DMS79 treated with DMSO at 0.1 percent for 48 hours (cell line): ENCODE results near the gene TLK2.

ENCODE experiments used
- DNase-seq: peaks from one replicate; lab custom pipeline; 2025; lab: John Stamatoyannopoulos, UW

Gene TLK2

GRCh38 chr17:62628831-62629555 lies 150.4 kb downstream of the TLK2 start:
- no peak for DNase-seq

- no peak for DNase-seq
These were observed 151.1 kb downstream of the TLK2 start for GRCh38 chr17:62629556-62630364.

GRCh38 chr17:62630365-62631085 lies 151.9 kb downstream of the TLK2 start:
- no peak for DNase-seq

- DNase-seq = no peak
These were observed 152.7 kb downstream of the TLK2 start for GRCh38 chr17:62631086-62631935.

GRCh38 chr17:62631936-62632924 lies 153.6 kb downstream of the TLK2 start:
- no peak for DNase-seq

DNA sequence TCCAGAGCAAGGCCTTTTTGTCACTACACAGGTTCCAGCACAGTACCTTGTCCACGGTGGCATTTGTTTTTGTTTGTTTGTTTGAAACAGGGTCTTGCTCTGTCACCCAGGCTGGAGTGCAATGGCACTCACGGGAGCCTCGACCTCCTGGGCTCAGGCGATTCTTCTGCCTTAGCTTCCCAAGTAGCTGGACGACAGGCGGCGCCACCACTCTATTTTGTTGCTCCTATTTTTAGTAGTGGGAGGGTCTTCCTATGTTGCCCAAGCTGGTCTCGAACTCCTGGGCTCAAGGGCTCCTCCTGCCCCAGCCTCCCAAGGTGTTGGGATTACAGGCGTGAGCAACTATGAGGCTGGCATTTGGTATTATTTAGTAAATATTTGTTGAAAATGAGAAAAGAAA lies 159.2 kb downstream of the TLK2 start:
- no peak for DNase-seq

- DNase-seq = no peak
These were observed 162.5 kb downstream of the TLK2 start for GRCh38 chr17:62641153-62641552.

- no peak for DNase-seq
These were observed 163.3 kb downstream of the TLK2 start for GRCh38 chr17:62641951-62642350.

- no peak for DNase-seq
These were observed 164.9 kb downstream of the TLK2 start for GRCh38 chr17:62643496-62643895.

- DNase-seq = no peak
These were observed 166.0 kb downstream of the TLK2 start for GRCh38 chr17:62644487-62645173.

DNA sequence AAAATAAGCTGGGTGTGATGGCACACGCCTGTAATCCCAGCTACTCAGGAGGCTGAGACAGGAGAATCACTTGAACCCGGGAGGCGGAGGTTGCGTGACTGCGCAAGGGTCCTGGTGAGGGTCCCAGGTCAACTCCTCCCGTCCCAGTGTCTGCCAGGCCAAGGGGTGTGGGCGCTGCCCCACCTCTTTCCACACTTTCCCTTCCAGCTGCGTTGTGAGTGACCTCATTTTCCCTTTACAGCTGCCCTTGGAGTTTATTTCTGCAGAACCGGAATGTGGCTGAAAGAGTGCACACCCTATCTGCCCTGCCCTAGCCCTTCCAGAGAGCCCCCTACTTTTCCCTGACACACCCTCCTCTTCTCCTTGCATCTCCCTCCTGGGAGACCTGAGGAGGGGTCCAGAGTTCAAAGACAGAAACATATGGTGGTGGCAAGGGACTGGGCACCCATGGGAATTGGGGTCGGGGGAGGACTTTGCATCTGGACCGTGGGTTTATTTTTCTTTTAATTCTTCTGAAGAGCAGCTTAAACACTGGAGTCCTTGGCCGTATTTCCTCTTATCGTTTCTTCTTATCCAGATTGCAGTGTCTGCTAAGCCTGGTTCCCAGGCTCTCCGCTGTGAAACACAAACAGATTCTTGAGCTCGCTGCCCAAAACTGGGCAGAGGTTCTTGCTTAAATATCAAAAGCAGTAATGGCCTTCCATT lies 169.8 kb downstream of the TLK2 start:
- no peak for DNase-seq

- DNase-seq = no peak
These were observed 170.3 kb downstream of the TLK2 start for GRCh38 chr17:62648956-62649294.

- no peak for DNase-seq
These were observed 170.9 kb downstream of the TLK2 start for GRCh38 chr17:62649570-62649969.

- DNase-seq = no peak
These were observed 172.0 kb downstream of the TLK2 start for GRCh38 chr17:62650587-62650986.

DNA sequence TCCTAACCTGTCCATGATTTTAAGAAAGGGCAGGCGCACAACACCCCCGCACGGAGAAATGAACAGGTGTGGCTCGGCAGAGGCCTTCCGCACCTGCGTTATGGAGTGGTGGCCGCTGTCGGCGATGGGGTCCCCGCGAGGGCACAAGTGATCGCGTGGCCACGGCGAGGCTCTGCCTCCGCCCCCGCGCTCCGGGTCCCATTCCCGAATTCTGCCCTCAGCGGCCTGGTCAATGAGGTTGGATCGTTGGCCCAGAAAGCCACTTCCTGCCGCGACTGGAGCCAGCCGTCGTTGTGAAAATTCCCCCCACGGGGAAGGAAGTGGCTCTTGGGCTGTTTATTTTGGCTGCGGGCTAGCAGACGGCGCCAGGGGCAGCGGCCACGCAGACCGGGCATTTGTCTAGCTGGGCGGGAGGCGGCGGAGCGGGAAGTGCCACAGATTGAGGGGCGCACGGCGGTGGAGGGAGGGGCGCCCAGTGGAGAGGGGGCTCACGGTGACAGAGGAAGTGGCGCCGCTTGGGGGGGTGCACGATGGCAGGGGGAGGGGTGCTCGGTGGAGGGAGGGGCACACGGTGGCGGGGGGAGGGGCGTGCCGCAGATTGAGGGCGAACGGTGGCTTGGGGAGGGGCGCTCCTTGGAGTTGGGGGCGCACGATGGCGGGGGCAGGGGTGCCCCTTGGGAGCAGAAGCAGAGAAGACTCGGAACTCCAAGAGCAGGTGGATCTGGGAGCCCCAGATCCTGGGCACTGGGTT lies 173.8 kb downstream of the TLK2 start:
- peak; percentile 32 for DNase-seq

GRCh38 chr17:62653002-62653825 lies 174.6 kb downstream of the TLK2 start:
- peak; percentile 48 for DNase-seq

- no peak for DNase-seq
These were observed 175.5 kb downstream of the TLK2 start for GRCh38 chr17:62653826-62654761.
